Activated CD8-positive, alpha-beta memory T cell treated with anti-CD3 and anti-CD28 coated beads for 24 hours (primary cell): ENCODE data around the gene DPP10.

Experiments
- DNase-seq: peaks from one replicate; pipeline ENCODE4 v3.0.0-alpha.2; 2020

Gene DPP10

DNA sequence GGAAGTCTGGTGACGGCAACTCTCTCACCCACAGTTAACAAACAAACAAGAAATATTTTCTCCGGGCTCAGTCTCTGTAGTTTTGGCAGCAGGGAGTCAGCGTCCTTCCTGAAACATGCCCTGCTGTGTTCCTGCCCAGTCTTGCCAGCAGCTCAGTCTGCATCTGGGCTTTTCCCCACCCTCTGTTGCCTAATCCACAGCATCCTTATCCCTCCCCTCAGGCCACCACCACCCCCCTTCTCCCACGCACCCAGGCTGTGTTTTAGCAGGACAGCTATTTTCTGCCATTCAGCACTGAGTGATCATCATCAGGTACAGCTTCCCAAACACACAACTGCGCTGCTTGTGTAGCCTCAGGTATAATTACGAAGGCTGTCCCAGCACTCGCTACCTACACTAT is 168.2 kb downstream of the DPP10 start:
- DNase-seq = no peak

DNA sequence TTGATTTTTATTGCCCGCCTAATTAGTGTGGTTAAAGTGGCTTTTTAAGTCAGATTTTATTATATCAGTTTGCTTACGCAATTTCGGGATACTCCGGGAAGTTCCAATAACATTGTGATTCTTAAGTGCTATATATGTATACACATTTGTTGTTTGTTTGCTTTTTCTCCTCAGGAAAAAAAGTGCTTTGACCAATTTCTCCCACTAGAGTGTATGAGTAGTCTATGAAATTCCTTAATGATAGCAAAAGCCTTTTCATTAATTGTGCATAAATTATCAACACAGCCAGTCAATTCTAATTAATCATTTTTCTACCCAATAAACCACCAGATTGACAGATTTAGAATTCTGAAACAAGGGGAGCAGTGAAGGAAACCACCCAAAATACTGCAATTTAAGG is 172.2 kb downstream of the DPP10 start:
- no peak for DNase-seq

DNA sequence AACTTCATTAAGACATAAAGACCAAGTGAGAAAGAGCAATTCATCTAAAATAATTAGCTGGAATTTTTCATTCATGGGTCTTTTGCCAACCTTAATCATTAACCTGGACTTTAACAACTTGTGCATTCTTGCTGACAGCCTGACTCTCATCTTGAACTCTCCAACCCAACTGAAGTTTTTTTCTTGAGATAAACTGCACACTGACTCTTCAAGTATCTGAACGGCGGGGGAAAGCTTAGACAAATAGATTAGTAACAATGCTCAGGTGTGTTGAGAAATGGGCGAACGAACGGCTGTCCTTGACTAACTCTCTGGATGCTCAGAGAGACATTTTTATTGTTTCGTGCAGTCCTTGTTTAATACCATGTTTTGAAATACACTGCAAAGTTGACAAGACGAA is 186.0 kb downstream of the DPP10 start:
- no peak for DNase-seq

DNA sequence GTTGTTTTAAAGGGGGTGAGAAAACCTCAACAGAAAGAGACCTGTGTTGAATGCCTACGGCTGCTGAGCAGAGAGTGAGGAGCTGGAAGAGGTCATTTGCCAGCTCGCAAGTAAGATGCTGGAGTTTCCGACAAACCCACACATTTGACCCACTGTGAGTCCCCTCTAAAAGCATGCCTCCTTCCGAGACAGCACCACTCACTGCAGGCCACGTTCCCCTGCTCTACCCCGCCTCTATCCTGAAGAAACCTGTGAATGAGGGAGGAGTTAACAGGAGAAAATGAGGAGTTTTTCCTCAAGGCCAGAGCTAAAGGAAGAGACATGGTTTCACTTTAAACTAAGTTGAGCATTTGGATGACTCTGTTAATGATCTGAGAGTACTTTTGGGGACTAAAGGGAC is 188.7 kb downstream of the DPP10 start:
- DNase-seq = no peak

DNA sequence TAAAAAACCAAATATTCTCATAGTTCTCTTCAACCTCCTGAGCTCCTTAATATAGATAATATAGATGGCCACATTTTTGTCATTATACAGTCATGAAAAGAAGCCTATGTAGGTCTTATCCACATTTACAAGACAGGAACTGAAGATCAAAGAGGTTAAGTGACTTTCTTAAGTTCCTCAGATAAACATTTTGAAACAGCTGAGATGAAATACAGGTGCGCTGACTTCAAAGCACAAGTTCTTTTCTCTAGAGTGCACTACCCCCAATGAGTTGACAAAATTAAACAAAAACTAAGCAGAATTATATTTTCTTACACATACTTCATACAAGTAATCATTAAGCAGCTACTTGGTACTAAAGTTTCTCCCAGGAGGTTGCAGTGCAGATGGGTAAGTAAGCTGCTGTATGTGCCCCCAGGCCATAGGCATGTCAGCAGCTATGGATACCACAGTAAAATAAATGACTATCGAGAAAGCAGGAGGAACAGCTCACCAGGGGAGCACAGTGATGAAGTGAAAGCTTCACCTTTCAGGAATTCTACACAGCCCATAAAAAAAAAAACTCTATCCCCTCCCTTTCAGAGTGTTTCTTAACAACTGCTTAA is 199.8 kb downstream of the DPP10 start:
- no peak for DNase-seq

DNA sequence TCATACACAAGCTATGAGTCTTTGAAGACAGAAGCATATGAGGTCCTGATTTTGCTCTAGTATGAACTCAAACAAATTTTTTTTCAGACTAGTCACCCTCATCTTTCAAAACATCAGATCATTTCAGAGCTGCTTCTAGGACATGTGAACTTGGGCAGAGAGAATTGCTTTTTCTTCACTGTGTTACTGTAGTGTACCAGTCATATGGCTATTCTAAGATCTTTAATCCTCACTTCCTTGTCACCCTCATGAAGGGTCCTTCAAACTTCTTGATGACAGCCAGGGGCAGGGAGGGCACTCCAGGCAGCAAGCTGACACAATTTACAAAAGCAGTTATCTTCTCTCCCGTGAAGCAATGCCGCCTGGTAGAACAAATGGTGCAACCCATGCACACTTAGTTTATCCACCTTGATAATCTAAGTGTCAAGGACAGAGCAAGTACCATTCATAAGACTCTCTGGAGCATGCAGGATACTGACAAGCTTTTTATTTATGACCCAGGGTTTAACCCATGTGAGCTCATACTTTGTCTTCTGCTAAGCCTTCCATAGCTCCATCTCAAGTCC is 200.6 kb downstream of the DPP10 start:
- no peak for DNase-seq

DNA sequence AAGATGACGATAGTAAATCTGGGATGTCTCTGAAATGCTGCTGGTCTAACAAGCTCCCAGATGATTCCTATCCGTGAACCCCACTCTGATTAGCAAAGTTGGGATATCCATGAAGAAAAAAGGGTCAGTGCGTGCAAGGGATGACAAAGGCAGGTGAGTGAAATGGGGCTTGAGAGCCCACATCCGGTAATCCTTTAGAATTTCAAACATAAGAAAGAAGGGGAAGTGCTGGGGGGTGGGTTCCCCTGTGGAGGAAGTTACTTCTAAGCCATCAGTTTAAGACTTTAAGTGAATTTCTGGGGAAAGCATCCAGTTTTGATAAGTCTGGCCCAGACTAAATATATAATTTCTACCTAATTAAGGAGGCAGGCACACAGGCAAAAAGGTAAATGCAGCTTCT is 209.5 kb downstream of the DPP10 start:
- no peak for DNase-seq

DNA sequence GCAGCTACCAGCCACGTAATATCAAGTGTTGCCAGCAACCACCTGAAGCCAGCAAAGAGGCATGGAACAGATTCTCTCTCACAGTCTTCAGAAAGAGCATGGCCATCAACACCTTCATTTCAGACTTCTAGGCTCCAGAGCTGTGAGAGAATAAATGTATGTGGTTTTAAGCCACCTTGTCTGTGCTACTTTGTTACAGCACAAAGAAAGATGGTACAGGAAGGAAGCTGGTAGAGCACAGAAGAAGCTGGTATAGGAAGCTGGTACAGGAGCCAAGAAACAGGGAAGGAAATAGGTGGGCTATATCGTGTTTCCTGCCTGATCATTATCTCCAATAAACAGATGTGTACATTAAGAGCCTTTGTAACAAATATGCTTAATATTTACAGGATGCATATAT is 217.4 kb downstream of the DPP10 start:
- no peak for DNase-seq

DNA sequence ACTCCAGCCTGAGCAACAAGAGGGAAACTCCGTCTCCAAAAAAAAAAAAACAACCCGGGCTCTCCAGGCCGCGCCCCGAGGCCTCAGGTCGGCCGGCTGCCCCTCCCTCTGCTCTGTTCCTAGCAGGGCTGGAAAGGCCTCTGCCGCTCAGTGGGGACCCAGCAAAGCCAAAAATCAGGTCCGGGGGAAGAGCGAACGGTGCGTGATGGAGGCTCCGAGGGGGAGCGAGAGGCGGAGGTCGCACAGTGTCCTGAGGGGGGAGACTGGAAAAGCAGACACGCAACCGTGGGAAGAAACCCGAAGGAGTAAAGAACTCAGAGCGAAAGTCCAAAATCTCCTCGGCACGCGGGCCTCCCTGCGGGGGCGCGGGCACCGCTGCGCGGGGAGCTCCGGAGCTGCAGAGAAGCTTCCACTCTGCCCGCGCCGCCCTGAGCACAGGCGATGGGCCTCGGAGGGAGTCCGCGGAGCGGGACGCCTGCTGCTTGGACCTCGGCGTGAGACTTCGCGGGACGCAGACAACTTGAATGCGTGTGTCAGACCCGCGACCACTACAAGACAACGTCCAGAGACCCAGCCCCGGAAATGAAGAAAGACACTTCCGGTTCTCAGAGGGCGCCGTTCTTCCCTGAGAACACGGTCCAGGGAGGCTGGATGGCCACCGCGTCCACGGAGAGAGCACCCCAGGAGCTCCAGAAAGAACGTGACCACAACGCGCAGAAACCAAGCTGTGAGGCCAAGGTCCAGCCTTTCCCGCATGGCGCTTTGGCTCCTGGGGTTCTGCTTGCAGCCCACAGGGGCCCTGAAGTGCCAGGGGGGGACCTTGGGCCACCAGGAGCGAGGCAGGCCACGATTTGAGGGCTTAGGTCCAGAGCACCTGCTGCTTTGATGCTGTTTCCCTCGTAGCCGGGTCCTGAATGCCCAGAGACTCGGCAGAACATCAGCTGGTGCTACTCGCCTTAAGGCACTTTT is 219.8 kb downstream of the DPP10 start:
- DNase-seq = peak; percentile 59

DNA sequence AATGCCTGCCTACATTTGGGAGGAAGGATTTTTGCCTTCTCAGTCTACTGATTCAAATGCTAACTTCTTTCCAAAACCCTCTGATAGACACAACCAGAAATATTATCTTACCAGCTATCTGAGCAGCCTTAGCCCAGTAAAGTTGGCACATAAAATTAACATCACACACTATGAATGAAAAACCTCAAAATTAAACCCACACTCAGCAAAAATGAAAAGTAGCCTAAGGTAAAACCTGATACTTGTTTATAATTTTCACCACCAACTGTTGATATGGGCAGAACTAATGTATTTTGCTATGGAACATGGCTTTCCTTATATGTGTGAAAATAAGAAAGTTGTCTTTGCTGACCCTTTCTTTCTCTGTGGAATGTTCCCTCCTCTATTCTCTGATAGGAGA is 226.0 kb downstream of the DPP10 start:
- DNase-seq = no peak

DNA sequence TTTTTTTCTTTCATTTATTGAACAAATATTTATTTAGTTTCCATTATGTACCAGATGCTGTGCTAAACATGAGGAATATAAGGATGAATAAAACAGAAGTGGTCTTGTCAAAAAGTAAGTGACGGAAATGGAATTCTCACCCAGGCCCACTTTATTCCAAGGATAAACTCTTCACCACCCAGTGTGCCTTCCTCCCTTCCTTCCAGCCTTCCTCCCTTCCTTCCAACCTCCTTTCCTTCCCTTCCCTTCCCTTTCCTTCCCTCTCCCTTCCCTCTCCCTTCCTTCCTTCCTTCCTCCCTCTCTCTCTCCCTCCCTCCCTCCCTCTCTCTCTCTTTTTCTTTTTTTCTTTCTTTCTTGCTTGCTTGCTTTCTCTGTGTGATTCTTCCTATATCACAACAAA is 240.8 kb downstream of the DPP10 start:
- no peak for DNase-seq

DNA sequence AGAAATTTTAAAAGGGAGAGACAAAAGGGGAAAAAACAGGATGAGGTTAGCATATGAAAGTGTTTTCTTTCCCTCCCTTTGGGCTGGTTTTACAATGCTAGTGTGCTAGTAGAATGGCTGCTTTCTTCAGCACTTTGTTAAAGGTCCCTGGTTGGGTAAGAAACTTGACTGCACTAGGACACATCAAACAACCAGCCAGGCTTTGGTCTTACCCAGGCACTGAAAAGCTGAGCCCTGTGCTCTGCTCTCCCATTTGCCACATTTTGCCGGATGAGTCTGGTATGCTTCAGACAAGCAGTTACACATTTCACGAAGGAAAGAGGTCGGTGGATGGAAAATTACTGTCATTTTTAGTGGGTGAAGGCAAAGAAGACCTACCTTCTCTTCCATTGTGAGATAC is 242.0 kb downstream of the DPP10 start:
- no peak for DNase-seq

DNA sequence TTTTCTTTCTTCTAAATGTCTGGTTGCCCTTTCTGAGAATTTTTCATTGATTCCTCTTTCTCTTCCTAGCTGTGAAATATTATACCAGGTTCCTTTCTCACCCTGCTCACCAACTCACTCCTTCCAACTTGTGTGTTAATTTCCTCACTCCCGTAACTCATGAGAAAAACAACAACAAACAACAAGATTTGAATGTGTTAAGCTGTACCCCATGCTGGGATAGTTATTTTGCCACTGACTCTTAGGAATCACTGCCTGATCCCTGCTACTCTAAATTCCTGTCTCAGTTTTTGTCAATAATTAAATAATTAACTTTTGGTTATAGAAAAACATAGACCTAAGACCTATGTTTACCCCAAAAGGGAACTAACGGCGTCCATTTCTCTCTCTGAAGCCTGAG is 242.7 kb downstream of the DPP10 start:
- no peak for DNase-seq

DNA sequence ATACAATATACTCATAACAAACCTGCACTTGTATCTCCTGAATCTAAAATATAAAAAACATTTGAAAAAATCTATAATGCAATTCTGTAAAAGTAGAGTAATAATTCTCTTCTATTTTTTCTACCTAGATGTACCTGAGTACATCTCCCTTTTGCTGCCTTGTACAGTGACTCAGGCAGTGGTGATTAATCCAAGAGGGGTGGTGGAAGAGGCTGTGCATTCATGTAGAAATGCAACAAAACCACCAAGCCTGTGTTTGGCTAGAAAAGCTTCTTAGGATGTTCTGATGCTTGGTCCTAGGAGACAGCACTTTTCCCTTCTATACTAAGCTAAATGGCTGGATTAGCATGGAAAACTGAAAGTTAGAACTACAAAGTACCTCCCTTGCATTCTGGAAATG is 245.8 kb downstream of the DPP10 start:
- no peak for DNase-seq

DNA sequence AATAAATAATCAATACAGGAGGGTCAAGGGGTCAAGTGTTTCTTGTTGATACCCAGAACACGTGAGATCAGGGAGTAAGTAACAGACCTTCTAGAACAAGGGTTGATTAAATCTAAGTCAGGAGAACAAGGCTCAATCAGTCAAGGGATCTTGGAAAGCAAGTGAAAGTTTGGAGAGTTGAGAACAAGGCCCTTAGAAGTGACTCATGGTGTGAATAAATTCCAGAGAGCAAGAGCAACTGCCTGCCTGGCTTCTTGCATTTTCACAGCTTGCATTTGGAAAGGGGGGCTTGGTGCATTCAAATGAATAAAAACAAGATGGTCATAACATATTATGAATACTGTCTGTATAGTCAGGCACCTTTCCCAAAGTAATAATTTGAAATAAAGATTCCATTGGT is 256.1 kb downstream of the DPP10 start:
- DNase-seq = no peak

DNA sequence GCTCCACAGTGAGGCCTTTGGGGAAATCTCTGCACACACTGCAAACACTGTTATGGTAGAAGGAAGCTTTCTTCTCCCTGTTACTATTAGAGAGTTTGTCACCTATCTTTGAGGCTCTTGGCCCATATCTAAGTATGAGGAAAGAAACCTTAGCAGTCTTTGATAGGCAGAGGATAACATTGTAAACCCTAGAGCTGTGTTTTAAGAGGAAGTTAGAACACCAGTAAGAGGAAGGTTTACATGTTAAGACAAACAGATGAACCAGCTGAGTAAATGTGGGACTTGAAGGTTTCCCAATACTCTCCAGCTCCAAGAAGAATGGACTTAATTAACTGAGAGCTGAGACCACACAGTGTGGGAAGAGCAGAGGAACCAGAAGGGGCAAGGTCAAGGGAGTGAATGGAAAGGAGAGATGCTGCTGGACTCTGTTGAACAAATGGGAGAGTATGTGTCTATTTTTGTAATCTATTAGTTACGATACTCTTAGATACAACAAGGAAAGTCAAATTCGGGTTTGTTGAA is 257.0 kb downstream of the DPP10 start:
- DNase-seq = no peak

DNA sequence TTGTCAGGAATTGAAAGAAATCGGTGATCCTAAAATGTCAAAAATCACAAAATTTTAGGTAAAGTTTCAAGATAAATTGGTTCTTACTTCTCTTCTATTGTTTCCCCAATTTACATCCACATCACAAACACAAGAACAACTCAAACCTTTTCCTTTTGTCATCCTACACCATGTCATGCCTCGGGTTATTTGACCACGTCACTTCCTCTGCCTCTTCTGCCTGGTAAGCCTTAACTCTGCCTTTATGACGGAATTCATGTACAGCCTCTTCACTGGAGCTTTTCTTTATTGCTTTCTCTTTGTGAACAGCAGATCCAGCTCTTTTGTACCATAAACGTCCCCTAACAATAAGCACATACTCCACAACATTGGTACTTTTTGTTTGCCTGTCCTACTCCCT is 258.0 kb downstream of the DPP10 start:
- no peak for DNase-seq

DNA sequence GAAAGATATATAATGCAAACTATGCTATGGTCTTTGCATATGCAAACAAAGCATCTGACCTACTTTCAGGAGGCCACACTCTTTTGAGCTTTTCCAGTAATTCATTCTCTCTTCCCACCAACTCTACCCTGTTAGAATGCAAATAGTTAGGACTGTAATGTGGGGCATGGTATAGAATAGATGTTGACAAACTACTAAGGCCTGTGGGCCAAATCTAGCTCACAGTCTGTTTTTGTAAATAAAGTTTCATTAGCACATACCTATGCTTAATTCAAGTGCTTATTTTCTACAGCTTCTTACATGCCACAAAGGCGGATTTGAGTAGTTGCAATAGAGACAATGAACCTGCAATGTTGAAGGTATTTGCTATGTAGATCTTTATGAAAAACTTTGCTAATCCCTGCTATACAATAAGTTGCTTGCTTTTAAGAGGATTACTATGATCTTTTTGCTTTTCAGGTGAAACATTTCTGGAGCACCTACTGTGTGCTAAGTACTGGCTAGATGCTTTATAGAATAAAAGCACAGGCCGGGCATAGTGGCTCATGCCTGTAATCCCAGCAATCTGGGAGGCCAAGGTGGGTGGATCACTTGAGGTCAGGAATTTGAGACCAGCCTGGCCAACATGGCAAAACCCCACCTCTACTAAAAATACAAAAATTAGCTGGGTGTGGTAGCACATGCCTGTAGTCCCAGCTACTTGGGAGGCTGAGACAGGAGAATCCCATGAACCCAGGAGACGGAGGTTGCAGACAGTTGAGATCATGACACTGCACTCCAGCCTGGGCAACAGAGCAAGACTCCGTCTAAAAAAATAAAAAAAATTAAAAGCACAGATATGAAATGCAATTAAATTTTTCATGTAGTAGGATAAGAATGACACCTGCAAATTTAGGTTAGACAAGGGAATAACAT is 267.8 kb downstream of the DPP10 start:
- DNase-seq = no peak

DNA sequence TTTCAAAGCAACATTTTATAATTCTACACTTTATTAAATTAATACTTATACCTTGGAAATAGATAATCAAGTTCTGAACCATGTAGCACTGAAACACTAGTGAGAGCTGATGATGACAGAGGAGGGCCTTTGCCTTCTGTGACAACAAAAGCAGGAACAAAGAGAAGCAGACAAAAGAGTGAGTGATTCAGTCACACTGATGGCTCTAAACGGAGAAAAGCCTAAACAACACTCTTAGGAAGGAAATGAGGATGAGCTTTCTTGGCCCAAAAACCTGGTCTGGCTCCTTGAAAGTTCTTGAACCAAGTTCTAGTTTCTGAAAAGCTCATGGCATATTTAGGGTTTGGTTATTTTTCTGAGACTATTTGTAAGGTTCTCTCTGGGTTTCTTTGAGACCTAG is 271.9 kb downstream of the DPP10 start:
- no peak for DNase-seq

DNA sequence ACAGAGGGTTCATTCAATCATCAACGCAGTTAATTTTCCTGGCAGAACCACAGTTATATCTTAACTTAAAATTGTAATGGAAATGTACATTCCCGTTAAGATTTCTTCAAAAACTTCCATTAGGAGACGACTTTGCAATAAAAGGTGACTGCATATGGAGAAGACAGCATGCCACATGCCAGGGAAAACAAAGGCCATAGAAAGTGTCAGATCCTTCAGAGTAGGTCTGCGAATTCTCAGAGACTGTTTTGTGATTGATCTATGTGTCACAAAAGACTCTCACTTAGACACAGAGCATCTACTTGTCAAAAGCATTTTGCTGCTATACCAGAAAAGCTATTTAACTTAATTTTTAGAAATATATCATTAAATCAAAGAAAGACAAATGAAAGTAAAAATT is 274.6 kb downstream of the DPP10 start:
- DNase-seq = no peak

DNA sequence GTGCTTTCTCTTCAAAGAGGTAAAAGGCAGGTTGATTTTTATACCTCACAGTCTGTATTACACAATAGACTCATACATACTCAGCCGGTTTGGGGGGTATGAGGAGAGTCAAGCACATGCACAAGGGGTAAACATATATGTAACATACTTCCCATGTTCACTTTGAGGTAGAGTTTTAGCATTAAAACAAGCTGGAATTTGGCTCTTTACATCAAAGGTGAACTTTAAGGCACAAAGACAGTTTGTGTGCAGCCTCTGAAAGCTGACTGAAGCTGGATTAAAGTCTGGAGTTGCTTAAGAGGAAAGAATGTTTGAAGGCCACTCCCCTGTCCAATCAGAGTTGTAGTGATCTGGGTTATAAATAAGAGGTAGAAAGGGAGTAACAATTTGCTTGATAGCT is 282.0 kb downstream of the DPP10 start:
- no peak for DNase-seq

DNA sequence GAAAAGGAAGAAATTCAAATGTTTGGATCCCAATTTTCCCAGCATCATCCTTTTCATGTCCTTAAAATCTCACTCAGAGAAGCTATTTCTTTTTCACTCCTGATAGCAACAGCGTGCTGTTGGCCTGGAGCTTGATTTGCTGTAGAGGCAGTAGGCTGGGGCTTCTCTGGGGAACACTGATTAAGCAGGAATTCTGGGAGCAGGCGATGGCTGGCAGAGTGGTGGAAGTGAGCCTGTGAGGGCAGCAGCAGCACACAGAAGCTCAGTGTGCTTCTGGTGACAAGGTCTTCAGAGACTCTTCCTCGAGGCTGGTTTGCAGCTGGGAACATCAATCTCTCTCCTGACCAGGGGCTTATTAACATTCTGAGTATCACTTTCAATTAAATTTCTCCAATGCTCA is 284.6 kb downstream of the DPP10 start:
- no peak for DNase-seq

DNA sequence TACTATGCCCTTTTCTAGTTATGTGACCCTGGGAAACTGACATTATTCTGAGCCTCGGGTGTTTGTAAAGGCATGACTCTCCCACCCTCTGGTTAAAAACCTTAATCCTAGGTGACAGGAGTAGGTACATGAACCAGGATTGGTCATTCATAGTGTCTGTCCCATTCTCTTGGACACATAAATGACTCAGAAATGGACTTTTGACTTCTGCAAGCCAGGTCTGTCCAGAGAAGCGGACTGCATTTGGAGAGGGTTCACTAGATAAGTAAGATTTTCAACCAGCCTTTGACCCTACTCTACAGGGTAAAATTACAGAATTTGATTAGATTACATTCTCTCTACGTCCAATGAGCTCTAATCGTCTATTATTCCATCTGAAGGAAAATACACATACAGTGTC is 285.9 kb downstream of the DPP10 start:
- no peak for DNase-seq
